ENCODE data around the gene DAB2.
"Not testable (repeated sequence)": the region's sequence is repeated elsewhere in the genome, so short reads cannot be mapped to it uniquely, and the experiment has no call there.

DNA sequence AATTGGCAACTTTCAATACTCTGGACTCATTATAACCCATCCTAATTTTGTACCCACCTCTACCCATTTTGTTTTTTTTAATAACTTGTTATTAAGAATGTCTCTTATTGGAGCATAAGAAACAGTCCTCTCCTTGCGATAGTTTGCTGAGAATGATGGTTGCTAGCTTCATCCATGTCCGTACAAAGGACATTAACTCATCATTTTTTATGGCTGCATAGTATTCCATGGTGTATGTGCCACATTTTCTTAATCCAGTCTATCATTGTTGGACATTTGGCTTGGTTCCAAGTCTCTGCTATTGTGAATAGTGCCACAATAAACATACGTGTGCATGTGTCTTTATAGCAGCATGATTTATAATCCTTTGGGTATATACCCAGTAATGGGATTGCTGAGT, 21.0 kb downstream of the DAB2 start:
- TF ChIP-seq, protein P1, sequence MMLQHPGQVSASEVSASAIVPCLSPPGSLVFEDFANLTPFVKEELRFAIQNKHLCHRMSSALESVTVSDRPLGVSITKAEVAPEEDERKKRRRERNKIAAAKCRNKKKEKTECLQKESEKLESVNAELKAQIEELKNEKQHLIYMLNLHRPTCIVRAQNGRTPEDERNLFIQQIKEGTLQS (IDR thresholded peaks at IDR 0.05): not testable (repeated sequence)
- TF ChIP-seq, protein P2, sequence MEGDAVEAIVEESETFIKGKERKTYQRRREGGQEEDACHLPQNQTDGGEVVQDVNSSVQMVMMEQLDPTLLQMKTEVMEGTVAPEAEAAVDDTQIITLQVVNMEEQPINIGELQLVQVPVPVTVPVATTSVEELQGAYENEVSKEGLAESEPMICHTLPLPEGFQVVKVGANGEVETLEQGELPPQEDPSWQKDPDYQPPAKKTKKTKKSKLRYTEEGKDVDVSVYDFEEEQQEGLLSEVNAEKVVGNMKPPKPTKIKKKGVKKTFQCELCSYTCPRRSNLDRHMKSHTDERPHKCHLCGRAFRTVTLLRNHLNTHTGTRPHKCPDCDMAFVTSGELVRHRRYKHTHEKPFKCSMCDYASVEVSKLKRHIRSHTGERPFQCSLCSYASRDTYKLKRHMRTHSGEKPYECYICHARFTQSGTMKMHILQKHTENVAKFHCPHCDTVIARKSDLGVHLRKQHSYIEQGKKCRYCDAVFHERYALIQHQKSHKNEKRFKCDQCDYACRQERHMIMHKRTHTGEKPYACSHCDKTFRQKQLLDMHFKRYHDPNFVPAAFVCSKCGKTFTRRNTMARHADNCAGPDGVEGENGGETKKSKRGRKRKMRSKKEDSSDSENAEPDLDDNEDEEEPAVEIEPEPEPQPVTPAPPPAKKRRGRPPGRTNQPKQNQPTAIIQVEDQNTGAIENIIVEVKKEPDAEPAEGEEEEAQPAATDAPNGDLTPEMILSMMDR (IDR thresholded peaks at IDR 0.05; ENCODE audit: low read depth, low read length, missing input control): not testable (repeated sequence)
- TF ChIP-seq, protein P3, sequence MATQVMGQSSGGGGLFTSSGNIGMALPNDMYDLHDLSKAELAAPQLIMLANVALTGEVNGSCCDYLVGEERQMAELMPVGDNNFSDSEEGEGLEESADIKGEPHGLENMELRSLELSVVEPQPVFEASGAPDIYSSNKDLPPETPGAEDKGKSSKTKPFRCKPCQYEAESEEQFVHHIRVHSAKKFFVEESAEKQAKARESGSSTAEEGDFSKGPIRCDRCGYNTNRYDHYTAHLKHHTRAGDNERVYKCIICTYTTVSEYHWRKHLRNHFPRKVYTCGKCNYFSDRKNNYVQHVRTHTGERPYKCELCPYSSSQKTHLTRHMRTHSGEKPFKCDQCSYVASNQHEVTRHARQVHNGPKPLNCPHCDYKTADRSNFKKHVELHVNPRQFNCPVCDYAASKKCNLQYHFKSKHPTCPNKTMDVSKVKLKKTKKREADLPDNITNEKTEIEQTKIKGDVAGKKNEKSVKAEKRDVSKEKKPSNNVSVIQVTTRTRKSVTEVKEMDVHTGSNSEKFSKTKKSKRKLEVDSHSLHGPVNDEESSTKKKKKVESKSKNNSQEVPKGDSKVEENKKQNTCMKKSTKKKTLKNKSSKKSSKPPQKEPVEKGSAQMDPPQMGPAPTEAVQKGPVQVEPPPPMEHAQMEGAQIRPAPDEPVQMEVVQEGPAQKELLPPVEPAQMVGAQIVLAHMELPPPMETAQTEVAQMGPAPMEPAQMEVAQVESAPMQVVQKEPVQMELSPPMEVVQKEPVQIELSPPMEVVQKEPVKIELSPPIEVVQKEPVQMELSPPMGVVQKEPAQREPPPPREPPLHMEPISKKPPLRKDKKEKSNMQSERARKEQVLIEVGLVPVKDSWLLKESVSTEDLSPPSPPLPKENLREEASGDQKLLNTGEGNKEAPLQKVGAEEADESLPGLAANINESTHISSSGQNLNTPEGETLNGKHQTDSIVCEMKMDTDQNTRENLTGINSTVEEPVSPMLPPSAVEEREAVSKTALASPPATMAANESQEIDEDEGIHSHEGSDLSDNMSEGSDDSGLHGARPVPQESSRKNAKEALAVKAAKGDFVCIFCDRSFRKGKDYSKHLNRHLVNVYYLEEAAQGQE (IDR thresholded peaks at IDR 0.05): not testable (repeated sequence)
- not testable (repeated sequence) for TF ChIP-seq RAD21 (IDR thresholded peaks at IDR 0.05)

All from liver (tissue), 3 donors.